GM19452 (cell line): Measurements from ENCODE around the gene SNX3.

Source experiments
- ATAC-seq: cut with Tn5 transposase; IDR thresholded peaks from one replicate; pipeline ENCODE4 v1.9.1; 2021; ENCODE audit not compliant: unreplicated experiment

SNX3 gene

GRCh38 chr6:108171291-108171917 is 89.4 kb downstream of the SNX3 start:
- ATAC-seq, result no peak

- ATAC-seq, result no peak
These were observed 90.2 kb downstream of the SNX3 start for GRCh38 chr6:108170332-108171290.

- ATAC-seq, result no peak
These were observed 91.1 kb downstream of the SNX3 start for GRCh38 chr6:108169464-108170331.

GRCh38 chr6:108168501-108169463 is 92.1 kb downstream of the SNX3 start:
- ATAC-seq, result no peak

- ATAC-seq, result no peak
These were observed 92.8 kb downstream of the SNX3 start for GRCh38 chr6:108168090-108168463.

- no peak for ATAC-seq
These were observed 93.3 kb downstream of the SNX3 start for GRCh38 chr6:108167449-108168089.

GRCh38 chr6:108166664-108167448 is 94.0 kb downstream of the SNX3 start:
- ATAC-seq, result no peak

GRCh38 chr6:108165714-108166663 is 94.9 kb downstream of the SNX3 start, which contains the start of gene NR2E1:
TSS of gene NR2E1 (plus strand) at chr6:108166022. CDS start at chr6:108166766, 744 bp downstream.
- ATAC-seq, result no peak

GRCh38 chr6:108164815-108165706 is 95.8 kb downstream of the SNX3 start:
- no peak for ATAC-seq

GRCh38 chr6:108164543-108164814 is 96.4 kb downstream of the SNX3 start:
- no peak for ATAC-seq

- ATAC-seq, result no peak
These were observed 96.9 kb downstream of the SNX3 start for GRCh38 chr6:108163644-108164542.

GRCh38 chr6:108163267-108163643 is 97.6 kb downstream of the SNX3 start:
- no peak for ATAC-seq

- no peak for ATAC-seq
These were observed 99.0 kb downstream of the SNX3 start for GRCh38 chr6:108161724-108162282.
